ENCODE data around the gene GNAZ.

Gene GNAZ

DNA sequence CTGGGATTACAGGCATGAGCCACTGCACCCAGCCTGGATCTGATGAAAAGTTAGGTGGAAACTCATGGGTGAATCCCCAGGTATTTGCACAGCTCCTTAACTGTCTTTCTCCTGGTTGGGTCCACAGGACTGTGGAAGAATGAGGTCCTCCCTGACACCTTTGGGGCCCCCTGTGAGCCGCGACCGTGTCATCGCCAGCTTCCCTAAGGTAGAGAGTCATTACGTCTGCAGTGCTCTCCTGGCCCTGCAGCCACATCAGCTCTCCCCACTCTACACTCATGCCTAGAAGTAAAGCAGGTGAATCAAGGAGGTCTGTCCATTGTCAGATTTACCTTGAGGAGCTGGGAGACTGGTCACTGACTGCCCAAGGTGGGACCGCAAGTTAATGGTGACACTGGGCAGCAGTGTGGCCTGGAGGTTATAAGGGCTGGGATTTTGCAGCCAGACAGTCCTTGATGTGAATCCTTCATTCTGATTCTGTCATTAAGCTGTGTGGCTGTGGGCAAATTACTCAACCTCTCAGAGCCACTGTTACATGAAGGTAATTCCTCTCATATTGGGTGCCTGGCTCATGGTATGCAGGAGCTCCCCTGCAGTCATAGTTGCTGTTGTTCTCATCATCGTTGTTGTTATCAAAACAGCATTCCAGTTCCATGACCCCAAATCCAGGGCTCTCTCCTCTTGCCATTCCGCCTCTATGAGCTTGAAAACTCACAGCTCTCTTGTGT, 76.3 kb downstream of the GNAZ start:
- Histone ChIP-seq H3K9me3 (ENCODE audit: control insufficient read depth, insufficient read depth, low read length) (no peaks in the 10 kb centered on the region), H3K4me3 (ENCODE audit: low read length) (peak overlapping the region; percentile 77; the same call in 1 of the 2 replicates)
- TF ChIP-seq, protein P1, sequence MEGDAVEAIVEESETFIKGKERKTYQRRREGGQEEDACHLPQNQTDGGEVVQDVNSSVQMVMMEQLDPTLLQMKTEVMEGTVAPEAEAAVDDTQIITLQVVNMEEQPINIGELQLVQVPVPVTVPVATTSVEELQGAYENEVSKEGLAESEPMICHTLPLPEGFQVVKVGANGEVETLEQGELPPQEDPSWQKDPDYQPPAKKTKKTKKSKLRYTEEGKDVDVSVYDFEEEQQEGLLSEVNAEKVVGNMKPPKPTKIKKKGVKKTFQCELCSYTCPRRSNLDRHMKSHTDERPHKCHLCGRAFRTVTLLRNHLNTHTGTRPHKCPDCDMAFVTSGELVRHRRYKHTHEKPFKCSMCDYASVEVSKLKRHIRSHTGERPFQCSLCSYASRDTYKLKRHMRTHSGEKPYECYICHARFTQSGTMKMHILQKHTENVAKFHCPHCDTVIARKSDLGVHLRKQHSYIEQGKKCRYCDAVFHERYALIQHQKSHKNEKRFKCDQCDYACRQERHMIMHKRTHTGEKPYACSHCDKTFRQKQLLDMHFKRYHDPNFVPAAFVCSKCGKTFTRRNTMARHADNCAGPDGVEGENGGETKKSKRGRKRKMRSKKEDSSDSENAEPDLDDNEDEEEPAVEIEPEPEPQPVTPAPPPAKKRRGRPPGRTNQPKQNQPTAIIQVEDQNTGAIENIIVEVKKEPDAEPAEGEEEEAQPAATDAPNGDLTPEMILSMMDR (IDR thresholded peaks at IDR 0.05; ENCODE audit: low read depth, low read length, poor library complexity, severe bottlenecking), result no peak
- no peak for TF ChIP-seq EZH2phosphoT487 (IDR thresholded peaks at IDR 0.05; ENCODE audit: borderline replicate concordance, low read length)

DNA sequence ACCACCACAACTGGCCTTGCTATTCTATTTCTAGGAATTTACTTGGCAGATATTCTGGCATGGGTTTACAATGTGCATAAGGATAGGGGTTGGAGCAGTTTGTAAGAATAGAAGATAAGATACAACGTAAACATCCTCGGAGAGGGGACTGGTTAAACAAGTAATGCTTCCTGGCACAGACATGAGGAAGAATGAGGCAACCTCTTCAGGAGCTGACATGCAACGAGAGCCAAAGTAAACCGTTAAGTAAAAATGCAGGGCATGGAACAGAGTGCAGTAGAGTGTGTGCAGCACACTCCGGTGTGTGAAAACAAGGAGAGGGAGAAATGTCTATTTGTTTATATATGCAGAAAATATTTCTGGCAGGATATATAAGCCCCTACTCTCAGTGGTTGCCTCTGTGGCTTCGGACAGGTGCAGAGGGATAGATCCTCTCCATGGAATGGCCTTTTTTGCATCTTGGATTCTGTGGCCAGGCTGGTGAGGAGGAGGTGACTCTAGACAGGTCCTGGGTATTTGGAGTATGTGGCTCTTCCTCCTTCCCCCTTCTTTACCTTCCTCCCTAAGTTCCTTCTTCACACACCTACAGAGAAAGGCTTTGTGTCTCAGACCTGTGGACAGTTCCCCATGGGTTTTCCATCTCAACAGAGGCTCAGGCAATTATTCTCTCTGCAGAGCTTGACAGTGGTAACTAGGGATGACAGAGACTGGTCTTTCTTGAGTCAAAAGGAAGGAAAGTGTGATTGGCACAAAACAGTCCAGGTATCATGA, 77.5 kb downstream of the GNAZ start:
- H3K4me1 ChIP-seq (ENCODE audit: control insufficient read depth, low read length), result peaks cover 36% of the 10 kb centered on the region
- TF ChIP-seq, protein P1 (IDR thresholded peaks at IDR 0.05; ENCODE audit: low read depth, low read length, poor library complexity, severe bottlenecking), result no peak
- TF ChIP-seq EZH2phosphoT487 (IDR thresholded peaks at IDR 0.05; ENCODE audit: borderline replicate concordance, low read length), result no peak
- no peaks in the 10 kb centered on the region for H3K27me3 ChIP-seq (ENCODE audit: control insufficient read depth, low read length)
- H3K4me2 ChIP-seq (ENCODE audit: low read length), result no peak overlapping the region
- no peaks in the 10 kb centered on the region for H3K9me3 ChIP-seq (ENCODE audit: control insufficient read depth, insufficient read depth, low read length)
- H3K27ac ChIP-seq (ENCODE audit: low read depth, low read length), result no peak overlapping the region
- no peaks in the 10 kb centered on the region for H3K79me2 ChIP-seq (ENCODE audit: control insufficient read depth, low read length)
- H3K9me2 ChIP-seq (replicated peaks; ENCODE audit: control insufficient read depth, low read length), result no peaks in the 10 kb centered on the region
- no peaks in the 10 kb centered on the region for H3F3A ChIP-seq (ENCODE audit: control insufficient read depth, insufficient read depth)
- H3K4me3 ChIP-seq (ENCODE audit: low read length), result no peak overlapping the region
- H4K20me1 ChIP-seq (ENCODE audit: control insufficient read depth, insufficient read depth, low read depth, low read length), result no peaks in the 10 kb centered on the region
- H3K36me3 ChIP-seq (ENCODE audit: control insufficient read depth, low read length), result no peaks in the 10 kb centered on the region

More for the DNA sequence above, 76.3 kb downstream of the GNAZ start:
- Histone ChIP-seq H3K4me2 (ENCODE audit: low read length) (0 out of 2 replicates have a peak overlapping the region, but pooled peaks have one; percentile 84), H3K4me1 (ENCODE audit: control insufficient read depth, low read length) (peaks cover 39% of the 10 kb centered on the region), H3K36me3 (ENCODE audit: control insufficient read depth, low read length) (no peaks in the 10 kb centered on the region), H3K27ac (ENCODE audit: low read depth, low read length) (no peak overlapping the region), H3F3A (ENCODE audit: control insufficient read depth, insufficient read depth) (no peaks in the 10 kb centered on the region), H4K20me1 (ENCODE audit: control insufficient read depth, insufficient read depth, low read depth, low read length) (no peaks in the 10 kb centered on the region), H3K79me2 (ENCODE audit: control insufficient read depth, low read length) (no peaks in the 10 kb centered on the region), H3K9me2 (replicated peaks; ENCODE audit: control insufficient read depth, low read length) (no peaks in the 10 kb centered on the region), H3K27me3 (ENCODE audit: control insufficient read depth, low read length) (no peaks in the 10 kb centered on the region)

DNA sequence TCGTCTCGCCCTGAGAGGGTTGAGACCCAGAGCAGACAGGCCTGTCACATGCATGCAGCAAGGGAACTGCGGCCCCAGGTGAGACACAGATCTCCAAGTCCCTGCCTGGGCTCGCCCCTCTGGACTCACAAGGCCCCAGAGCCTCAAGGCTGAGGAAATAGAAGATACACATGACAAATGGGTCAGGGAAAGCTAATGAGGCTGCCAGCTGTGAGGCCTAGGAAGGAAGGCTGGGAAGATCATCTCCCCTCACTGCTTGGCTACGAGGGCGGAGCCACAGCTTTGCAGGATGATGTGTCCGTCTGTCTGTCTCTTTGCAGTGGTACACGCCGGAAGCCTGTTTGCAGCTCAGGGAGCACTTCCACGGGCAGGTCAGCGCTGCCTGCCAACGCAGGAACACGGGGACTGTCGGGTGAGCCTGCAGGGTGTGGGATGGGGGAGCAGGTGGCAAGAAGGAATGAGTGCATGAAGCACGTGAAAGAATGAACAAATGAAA, 79.5 kb downstream of the GNAZ start:
- Histone ChIP-seq H4K20me1 (ENCODE audit: control insufficient read depth, insufficient read depth, low read depth, low read length) (no peaks in the 10 kb centered on the region), H3F3A (ENCODE audit: control insufficient read depth, insufficient read depth) (no peaks in the 10 kb centered on the region), H3K9me3 (ENCODE audit: control insufficient read depth, insufficient read depth, low read length) (no peaks in the 10 kb centered on the region), H3K79me2 (ENCODE audit: control insufficient read depth, low read length) (no peaks in the 10 kb centered on the region), H3K36me3 (ENCODE audit: control insufficient read depth, low read length) (no peaks in the 10 kb centered on the region), H3K4me3 (ENCODE audit: low read length) (no peak overlapping the region), H3K27ac (ENCODE audit: low read depth, low read length) (no peak overlapping the region), H3K4me2 (ENCODE audit: low read length) (no peak overlapping the region), H3K4me1 (ENCODE audit: control insufficient read depth, low read length) (peaks cover 35% of the 10 kb centered on the region), H3K9me2 (replicated peaks; ENCODE audit: control insufficient read depth, low read length) (no peaks in the 10 kb centered on the region), H3K27me3 (ENCODE audit: control insufficient read depth, low read length) (no peaks in the 10 kb centered on the region)
- TF ChIP-seq, protein P1 (IDR thresholded peaks at IDR 0.05; ENCODE audit: low read depth, low read length, poor library complexity, severe bottlenecking), result no peak
- no peak for TF ChIP-seq EZH2phosphoT487 (IDR thresholded peaks at IDR 0.05; ENCODE audit: borderline replicate concordance, low read length)
